ENCODE data around the gene RBM6. TPM values are rescaled to one million over a fixed set of nuclear protein-coding genes. Genes with fewer than 3 reads are reported as not detected.

Gene RBM6
- total RNA-seq, 6 experiments from 2014 or later, result 32.5 to 41.6 (median 34.5) TPM

DNA sequence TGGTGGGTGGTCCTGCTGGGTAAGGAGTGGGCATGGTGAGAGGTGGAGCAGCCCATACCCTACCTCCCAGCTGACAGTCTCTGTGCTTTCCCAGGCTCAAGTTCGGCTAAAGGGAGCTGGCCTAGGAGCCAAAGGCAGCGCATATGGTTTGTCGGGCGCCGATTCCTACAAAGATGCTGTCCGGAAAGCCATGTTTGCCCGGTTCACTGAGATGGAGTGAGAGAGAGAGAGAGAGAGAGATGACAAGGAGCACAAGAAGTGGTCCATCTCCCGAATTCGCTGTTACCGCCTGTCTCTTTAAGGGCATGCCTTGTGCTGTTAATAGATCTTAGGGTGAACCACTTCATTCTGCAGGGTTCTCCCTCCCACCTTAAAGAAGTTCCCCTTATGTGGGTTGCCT lies 178.3 kb downstream of the RBM6 start:
- no peak overlapping the region for H3K27ac Mint-ChIP-seq
- peaks cover 13% of the 10 kb centered on the region for H3K27me3 Mint-ChIP-seq (ENCODE audit: insufficient read depth)
- TF ChIP-seq, protein P1, sequence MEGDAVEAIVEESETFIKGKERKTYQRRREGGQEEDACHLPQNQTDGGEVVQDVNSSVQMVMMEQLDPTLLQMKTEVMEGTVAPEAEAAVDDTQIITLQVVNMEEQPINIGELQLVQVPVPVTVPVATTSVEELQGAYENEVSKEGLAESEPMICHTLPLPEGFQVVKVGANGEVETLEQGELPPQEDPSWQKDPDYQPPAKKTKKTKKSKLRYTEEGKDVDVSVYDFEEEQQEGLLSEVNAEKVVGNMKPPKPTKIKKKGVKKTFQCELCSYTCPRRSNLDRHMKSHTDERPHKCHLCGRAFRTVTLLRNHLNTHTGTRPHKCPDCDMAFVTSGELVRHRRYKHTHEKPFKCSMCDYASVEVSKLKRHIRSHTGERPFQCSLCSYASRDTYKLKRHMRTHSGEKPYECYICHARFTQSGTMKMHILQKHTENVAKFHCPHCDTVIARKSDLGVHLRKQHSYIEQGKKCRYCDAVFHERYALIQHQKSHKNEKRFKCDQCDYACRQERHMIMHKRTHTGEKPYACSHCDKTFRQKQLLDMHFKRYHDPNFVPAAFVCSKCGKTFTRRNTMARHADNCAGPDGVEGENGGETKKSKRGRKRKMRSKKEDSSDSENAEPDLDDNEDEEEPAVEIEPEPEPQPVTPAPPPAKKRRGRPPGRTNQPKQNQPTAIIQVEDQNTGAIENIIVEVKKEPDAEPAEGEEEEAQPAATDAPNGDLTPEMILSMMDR (IDR thresholded peaks at IDR 0.05), result no peak
- DNase-seq, result no peak
- peaks cover 41% of the 10 kb centered on the region for H3K36me3 Mint-ChIP-seq (ENCODE audit: low read depth)
- no peak overlapping the region; the same call in 1 of the 2 replicates for H3K4me3 Mint-ChIP-seq
- H3K9me3 Mint-ChIP-seq, result no peaks in the 10 kb centered on the region
- H3K4me1 Mint-ChIP-seq (ENCODE audit: low read depth), result peaks cover 8% of the 10 kb centered on the region; the same call in 1 of the 2 replicates

DNA sequence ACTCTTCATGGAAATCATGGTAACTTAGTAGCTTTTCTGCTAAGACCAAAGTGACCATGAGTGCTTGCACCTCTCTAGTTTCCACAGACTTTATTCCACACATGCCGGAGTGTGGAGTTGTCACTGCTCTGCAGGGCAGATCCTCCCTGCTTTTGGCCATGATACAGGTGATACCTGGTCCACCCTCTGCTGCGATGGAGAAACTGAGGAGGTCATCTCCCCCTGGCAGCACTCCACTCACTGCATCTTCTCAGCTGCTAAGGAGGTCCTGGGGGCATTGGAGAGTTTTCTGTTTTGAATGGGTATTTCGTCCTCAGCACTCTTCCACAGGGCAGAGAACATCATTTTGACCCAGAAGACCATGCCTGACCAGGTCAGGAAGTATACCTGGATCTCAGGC lies 179.8 kb downstream of the RBM6 start:
- Mint-ChIP-seq H3K4me1 (ENCODE audit: low read depth) (peaks cover 20% of the 10 kb centered on the region), H3K4me3 (no peak overlapping the region), H3K27me3 (ENCODE audit: insufficient read depth) (peaks cover 18% of the 10 kb centered on the region), H3K9me3 (no peaks in the 10 kb centered on the region), H3K36me3 (ENCODE audit: low read depth) (peaks cover 28% of the 10 kb centered on the region), H3K27ac (no peak overlapping the region)
- no peak for DNase-seq
- TF ChIP-seq, protein P1 (IDR thresholded peaks at IDR 0.05), result no peak

DNA sequence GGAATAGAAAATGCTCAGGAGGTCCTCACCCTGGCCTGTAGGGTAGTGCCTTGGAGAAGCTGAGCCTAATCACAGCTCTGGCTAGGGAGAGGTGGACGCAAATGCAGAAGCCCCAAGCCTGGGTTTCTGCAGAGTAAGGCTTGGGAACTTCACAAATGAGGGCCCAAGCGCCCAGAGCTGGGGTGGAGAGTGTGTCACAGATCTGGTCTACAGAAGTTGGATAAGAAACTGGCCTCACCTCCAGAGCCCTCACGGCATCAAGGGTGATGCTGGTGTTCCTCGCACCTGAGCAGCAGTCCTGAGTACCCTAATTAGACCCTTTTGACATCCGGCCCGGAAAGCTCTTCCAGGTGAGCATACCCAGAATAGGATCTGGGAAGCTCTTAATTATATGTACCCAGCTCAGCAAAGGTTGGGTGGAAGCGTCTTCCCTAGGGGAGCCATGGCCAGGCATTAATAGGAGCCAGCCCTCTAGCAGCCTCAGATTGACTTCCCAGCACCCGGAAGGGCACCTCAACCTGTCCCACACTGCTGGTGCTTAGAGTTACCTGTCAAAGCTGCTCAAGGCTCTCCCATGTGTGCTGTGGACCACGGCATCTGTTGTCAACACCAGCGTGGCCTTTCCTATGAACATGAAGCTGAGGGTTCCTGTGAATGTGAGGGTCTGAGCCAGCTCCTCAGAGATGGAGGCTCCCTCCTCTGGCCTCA lies 180.6 kb downstream of the RBM6 start:
- Mint-ChIP-seq H3K27ac (no peak overlapping the region), H3K9me3 (no peaks in the 10 kb centered on the region), H3K27me3 (ENCODE audit: insufficient read depth) (peaks cover 18% of the 10 kb centered on the region), H3K4me1 (ENCODE audit: low read depth) (peaks cover 22% of the 10 kb centered on the region), H3K4me3 (no peak overlapping the region), H3K36me3 (ENCODE audit: low read depth) (peaks cover 24% of the 10 kb centered on the region)
- TF ChIP-seq, protein P1 (IDR thresholded peaks at IDR 0.05), result no peak
- no peak for DNase-seq

DNA sequence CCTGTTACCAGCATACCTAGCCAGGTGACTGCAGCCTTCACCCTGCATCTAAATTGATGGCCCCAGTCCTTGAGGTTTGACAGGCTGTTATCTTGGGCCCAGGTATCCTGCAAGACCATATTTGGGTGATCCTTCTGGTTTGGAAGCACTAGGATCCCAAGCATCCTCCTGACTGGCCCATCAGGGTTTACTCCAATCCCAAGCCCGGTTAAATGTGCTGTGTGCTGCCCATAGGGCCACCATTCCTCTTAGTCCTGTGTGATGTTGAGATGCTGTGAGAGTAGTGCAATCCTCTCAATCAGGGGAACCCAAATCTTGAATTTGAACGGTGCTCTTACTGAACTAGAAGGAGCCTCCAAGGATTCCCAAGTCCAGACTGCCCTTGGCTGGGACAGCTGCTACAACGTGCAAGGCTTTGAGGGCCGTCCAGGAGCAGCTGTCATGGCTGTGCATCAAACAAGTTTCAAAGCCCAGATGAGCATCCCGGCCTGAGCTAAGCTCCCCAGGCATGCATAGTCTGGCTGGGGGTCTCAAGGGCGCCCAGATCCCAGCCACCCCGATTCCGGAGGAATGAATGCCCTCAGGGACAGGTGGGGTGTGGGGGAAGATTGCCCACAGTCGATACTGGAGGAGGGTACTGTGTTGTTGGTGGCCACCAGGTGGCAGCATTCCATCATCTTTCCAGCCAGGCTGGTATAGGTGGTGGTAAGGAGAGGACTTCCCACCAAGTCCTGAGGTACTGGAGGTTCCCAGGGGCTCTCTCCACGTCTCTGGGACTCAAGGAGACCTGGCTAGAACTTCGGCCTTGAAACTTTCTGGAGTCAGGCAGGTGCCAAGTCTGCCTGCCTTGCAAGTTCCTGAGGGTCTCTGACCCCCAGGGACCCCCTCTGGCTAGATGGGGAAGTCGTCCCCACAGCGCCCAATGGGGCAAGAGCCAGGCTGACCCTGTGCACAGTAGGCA lies 181.4 kb downstream of the RBM6 start:
- Mint-ChIP-seq H3K36me3 (ENCODE audit: low read depth) (peaks cover 15% of the 10 kb centered on the region), H3K4me3 (no peak overlapping the region), H3K4me1 (ENCODE audit: low read depth) (peaks cover 29% of the 10 kb centered on the region), H3K27me3 (ENCODE audit: insufficient read depth) (peaks cover 16% of the 10 kb centered on the region), H3K27ac (peak overlapping the region; percentile 55; the same call in 1 of the 2 replicates), H3K9me3 (no peaks in the 10 kb centered on the region)
- DNase-seq, result peak; percentile 69
- TF ChIP-seq, protein P1 (IDR thresholded peaks at IDR 0.05), result peak; percentile 97

DNA sequence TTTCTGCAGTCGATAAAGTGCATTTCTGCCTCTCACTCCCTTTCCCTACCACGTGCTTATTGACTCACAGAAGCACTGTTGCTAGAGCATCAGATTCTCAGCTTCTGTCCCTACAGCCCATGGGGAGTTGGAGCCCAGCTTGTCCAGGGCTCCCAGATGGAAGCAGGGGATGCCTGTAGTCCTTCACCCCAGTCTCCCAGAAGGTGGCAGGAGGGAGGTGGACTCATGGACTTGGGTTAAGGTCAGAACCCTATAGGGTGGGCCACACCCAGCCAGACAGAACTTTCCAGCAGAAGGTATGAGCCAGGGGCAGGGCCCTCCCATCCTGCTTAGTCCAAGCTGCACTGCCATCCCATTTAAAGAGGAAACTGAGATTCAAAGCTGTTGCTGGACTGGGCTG lies 182.1 kb downstream of the RBM6 start:
- Mint-ChIP-seq H3K9me3 (no peaks in the 10 kb centered on the region), H3K4me1 (ENCODE audit: low read depth) (peaks cover 33% of the 10 kb centered on the region), H3K36me3 (ENCODE audit: low read depth) (peaks cover 9% of the 10 kb centered on the region), H3K27ac (peak overlapping the region; percentile 52), H3K4me3 (no peak overlapping the region; the same call in 1 of the 2 replicates), H3K27me3 (ENCODE audit: insufficient read depth) (peaks cover 16% of the 10 kb centered on the region)
- no peak for DNase-seq
- TF ChIP-seq, protein P1 (IDR thresholded peaks at IDR 0.05), result no peak
